ENCODE data around the gene MSI1. TPM values are rescaled to one million over a fixed set of nuclear protein-coding genes. Genes with fewer than 3 reads are reported as not detected.

Gene MSI1
- total RNA-seq, 4 donors from 2014 or later, result 0.16 TPM; not detected in 3

GRCh38 chr12:120378036-120378435 is 9.1 kb upstream of the MSI1 start:
- Histone ChIP-seq H3K36me3 (no peaks in the 10 kb centered on the region), H3K27me3 (peaks cover 28 to 33% (median 32%) of the 10 kb centered on the region in 3 donors)
- no peak for ATAC-seq

DNA sequence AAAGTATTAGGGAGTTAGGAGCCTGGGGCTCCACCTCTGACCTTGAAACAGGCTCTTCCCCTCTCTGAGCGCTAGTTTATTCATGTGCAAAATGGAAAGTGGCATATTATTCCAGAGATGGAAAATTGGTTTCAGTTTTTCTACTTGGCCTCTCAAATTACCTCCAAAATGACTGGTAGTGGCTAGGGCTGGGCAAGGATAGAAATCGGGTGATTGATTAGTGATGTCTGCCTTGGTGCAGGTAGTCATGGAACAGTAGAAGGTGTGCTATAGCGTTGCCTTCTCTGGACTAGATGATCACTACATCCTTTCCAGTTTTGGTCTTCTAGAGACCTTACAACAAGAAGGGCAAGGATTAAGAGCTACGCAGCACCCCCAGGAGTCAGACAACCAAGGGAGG is 8.6 kb upstream of the MSI1 start:
- intact Hi-C loops (cut with DNase I; ENCODE audit: low total_unique reads), result no loop called here
- DNase-seq (no peak), ATAC-seq (no peak)
- no peaks in the 10 kb centered on the region for H3K9me3 ChIP-seq
- in situ Hi-C loops (cut with MboI; ENCODE audit: low sequenced_read_pairs in 4 of 4), result no loop called here
- TF ChIP-seq CTCF (IDR thresholded peaks at IDR 0.05 in 4 of 5, conservative IDR thresholded peaks at IDR 0.05 in 1 of 5) (no peak), POLR2A (IDR thresholded peaks at IDR 0.05) (no peak)
- no peak overlapping the region for H3K4me3 ChIP-seq
- H3K27me3 ChIP-seq, result peaks cover 33 to 36% (median 35%) of the 10 kb centered on the region in 3 donors
- no peaks in the 10 kb centered on the region for H3K36me3 ChIP-seq
- no peak overlapping the region for H3K27ac ChIP-seq
- H3K4me1 ChIP-seq, result no peaks in the 10 kb centered on the region

More at GRCh38 chr12:120378036-120378435, 9.1 kb upstream of the MSI1 start:
- Histone ChIP-seq H3K4me1 (no peaks in the 10 kb centered on the region), H3K9me3 (no peaks in the 10 kb centered on the region), H3K27ac (no peak overlapping the region), H3K4me3 (no peak overlapping the region)
- no peak for DNase-seq
- intact Hi-C loops (cut with DNase I; ENCODE audit: low total_unique reads), result no loop called here
- in situ Hi-C loops (cut with MboI; ENCODE audit: low sequenced_read_pairs in 4 of 4), result no loop called here
- TF ChIP-seq CTCF (IDR thresholded peaks at IDR 0.05 in 4 of 5, conservative IDR thresholded peaks at IDR 0.05 in 1 of 5) (no peak), POLR2A (IDR thresholded peaks at IDR 0.05) (no peak)

DNA sequence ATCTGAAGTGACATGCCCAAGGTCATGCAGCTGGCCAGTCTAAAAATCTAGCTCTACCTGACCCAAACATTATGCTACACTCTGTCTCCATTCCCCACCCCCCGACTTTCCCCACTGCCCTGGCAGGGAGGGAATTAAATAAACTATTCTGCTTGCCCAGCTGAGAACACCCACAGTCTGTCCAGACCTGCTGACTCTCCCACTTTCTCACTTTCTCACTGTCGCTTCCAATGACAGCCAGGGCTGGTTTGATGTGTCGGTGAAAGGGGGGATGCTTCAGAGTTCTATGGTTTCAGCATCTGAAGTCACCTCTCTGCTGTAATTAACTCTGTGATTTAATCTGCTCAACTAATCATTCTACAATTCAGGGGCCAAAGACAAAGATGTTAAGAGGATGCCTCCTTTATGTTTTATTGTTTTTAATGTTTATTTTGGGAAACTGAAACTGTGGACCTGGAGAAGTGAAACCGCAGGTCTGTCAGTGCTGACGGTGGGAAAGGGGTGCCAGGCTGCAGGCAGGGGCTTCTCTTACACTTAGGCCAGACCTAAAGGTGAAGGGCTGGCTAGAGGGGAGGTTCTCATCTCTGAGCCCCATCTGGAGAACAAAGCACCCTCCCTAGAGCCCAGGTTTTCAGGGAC is 8.1 kb upstream of the MSI1 start:
- Histone ChIP-seq H3K4me3 (no peak overlapping the region), H3K27me3 (peaks cover 36 to 39% (median 37%) of the 10 kb centered on the region in 3 donors), H3K9me3 (no peaks in the 10 kb centered on the region), H3K4me1 (no peaks in the 10 kb centered on the region), H3K27ac (no peak overlapping the region), H3K36me3 (no peaks in the 10 kb centered on the region)
- DNase-seq, result no peak
- TF ChIP-seq POLR2A (IDR thresholded peaks at IDR 0.05), result no peak
- no peak for TF ChIP-seq CTCF (IDR thresholded peaks at IDR 0.05 in 4 of 5, conservative IDR thresholded peaks at IDR 0.05 in 1 of 5)
- intact Hi-C loops (cut with DNase I; ENCODE audit: low total_unique reads) (no loop called here), in situ Hi-C loops (cut with MboI; ENCODE audit: low sequenced_read_pairs in 4 of 4) (no loop called here)
- no peak for ATAC-seq

DNA sequence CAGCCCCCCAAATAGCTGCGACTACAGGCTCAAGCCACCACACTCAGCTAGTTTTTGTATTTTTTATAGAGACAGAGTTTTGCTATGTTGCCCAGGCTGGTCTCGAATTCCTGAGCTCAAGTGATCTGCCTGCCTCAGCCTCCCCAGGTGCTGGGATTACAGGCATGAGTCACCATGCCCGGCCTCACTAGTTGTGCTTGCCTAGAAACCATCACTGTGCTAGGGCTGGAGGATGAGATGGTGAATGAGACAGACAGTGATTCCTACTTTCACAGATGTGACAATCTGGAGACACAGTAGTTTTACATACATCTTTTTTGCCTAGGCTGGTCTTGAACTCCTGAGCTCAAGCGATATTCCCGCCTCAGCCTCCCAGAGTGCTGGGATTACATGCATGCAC is 7.5 kb upstream of the MSI1 start:
- Histone ChIP-seq H3K4me3 (no peak overlapping the region), H3K9me3 (no peaks in the 10 kb centered on the region), H3K4me1 (no peaks in the 10 kb centered on the region), H3K27ac (no peak overlapping the region), H3K36me3 (no peaks in the 10 kb centered on the region), H3K27me3 (peaks cover 36 to 43% (median 39%) of the 10 kb centered on the region in 3 donors)
- in situ Hi-C loops (cut with MboI; ENCODE audit: low sequenced_read_pairs in 4 of 4) (no loop called here), intact Hi-C loops (cut with DNase I; ENCODE audit: low total_unique reads) (no loop called here)
- ATAC-seq (no peak), DNase-seq (no peak)
- TF ChIP-seq CTCF (IDR thresholded peaks at IDR 0.05 in 4 of 5, conservative IDR thresholded peaks at IDR 0.05 in 1 of 5), result no peak
- no peak for TF ChIP-seq POLR2A (IDR thresholded peaks at IDR 0.05)

GRCh38 chr12:120376009-120376408 is 7.0 kb upstream of the MSI1 start:
- Histone ChIP-seq H3K36me3 (no peaks in the 10 kb centered on the region), H3K4me1 (no peaks in the 10 kb centered on the region), H3K27ac (no peak overlapping the region), H3K27me3 (peaks cover 38 to 47% (median 42%) of the 10 kb centered on the region in 3 donors), H3K4me3 (no peak overlapping the region), H3K9me3 (no peaks in the 10 kb centered on the region)
- DNase-seq, result no peak
- intact Hi-C loops (cut with DNase I; ENCODE audit: low total_unique reads) (no loop called here), in situ Hi-C loops (cut with MboI; ENCODE audit: low sequenced_read_pairs in 4 of 4) (no loop called here)
- TF ChIP-seq POLR2A (IDR thresholded peaks at IDR 0.05) (no peak), CTCF (IDR thresholded peaks at IDR 0.05 in 4 of 5, conservative IDR thresholded peaks at IDR 0.05 in 1 of 5) (no peak)
- no peak for ATAC-seq

Data from gastrocnemius medialis (tissue), 4 donors.